OCI-LY1 (cell line): Measurements from ENCODE around the gene LUZP1.

Experiments
- EZH2 ChIP-seq: fragments of 200-600 bp; sonication (generic), shearing (Covaris generic); IDR thresholded peaks from 2 replicates; pipeline ENCODE4 v1.8.0; 2017; ENCODE audit warnings: borderline replicate concordance, mixed run types, mild to moderate bottlenecking, antibody characterized with exemption, low read length, moderate library complexity, mixed read lengths
- TF ChIP-seq, protein P1 (sequence below): fragments of 200-600 bp; sonication (generic), shearing (Covaris generic); IDR thresholded peaks from 2 replicates; pipeline ENCODE4 v1.5.1; 2017; ENCODE audit warnings: mild to moderate bottlenecking, antibody characterized with exemption, low read length, moderate library complexity, mixed read lengths

DNA sequence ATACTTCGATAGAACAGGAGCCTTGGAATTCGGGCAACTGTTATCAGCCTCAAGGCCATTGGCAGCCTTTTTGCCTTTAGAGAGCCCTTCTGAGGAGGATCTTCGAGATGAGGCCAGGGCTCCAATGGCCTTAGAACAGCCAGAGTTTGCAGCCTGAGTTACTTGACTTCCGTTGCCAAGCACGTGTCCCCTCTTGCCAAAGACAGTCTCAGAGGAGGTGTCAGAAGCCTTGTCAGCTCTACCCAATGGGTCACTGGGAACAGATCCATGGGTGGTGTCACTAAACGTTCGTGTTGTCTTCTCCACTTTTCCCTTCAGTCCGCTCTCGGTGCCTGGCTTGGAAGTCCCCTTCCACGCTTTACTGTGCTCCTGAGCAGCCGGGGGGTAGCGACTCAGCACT is 76.2 kb downstream of the LUZP1 start:
- TF ChIP-seq, protein P1, sequence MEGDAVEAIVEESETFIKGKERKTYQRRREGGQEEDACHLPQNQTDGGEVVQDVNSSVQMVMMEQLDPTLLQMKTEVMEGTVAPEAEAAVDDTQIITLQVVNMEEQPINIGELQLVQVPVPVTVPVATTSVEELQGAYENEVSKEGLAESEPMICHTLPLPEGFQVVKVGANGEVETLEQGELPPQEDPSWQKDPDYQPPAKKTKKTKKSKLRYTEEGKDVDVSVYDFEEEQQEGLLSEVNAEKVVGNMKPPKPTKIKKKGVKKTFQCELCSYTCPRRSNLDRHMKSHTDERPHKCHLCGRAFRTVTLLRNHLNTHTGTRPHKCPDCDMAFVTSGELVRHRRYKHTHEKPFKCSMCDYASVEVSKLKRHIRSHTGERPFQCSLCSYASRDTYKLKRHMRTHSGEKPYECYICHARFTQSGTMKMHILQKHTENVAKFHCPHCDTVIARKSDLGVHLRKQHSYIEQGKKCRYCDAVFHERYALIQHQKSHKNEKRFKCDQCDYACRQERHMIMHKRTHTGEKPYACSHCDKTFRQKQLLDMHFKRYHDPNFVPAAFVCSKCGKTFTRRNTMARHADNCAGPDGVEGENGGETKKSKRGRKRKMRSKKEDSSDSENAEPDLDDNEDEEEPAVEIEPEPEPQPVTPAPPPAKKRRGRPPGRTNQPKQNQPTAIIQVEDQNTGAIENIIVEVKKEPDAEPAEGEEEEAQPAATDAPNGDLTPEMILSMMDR, result no peak
- no peak for TF ChIP-seq EZH2
